ENCODE data around the gene CCDC18. TPM values are rescaled to one million over a fixed set of nuclear protein-coding genes. Genes with fewer than 3 reads are reported as not detected.
A peak's percentile ranks its signal among the peaks of the same experiment; 100 is the strongest.

The CCDC18 gene
- total RNA-seq, 5 donors from 2014 or later (not counting 1 experiment from before 2014, with no cell fraction given): 7.4 to 10.1 (median 8.8) TPM

DNA sequence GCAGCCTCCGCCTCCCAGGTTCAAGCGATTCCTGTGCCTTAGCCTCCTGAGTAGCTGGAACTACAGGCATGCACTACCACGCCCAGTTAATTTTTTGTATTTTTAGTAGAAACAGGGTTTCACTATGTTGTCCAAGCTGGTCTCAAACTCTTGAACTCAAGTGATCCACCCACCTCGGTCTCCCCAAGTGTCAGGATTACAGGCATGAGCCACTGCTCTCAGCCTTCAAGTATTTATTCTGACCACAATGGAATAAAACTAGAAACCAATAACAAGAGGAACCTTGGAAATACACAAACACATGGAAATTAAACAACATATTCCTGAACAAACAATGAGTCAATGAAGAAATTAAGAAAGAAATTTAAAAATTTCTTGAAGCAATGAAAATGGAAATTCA lies 132.5 kb downstream of the CCDC18 start:
- DNase-seq: no peak
- H3K9me3 ChIP-seq: no peaks in the 10 kb centered on the region
- Mint-ChIP-seq H3K36me3 (peaks cover 26% of the 10 kb centered on the region), H3K9me3 (no peaks in the 10 kb centered on the region), H3K27me3 (no peaks in the 10 kb centered on the region), H3K27ac (no peak overlapping the region), H3K4me1 (peaks cover 0 to 8% (median 0%) of the 10 kb centered on the region in 3 donors), H3K4me3 (no peak overlapping the region)
- no peaks in the 10 kb centered on the region for H3K27me3 ChIP-seq (replicated peaks in 1 of 2; ENCODE audit: control insufficient read depth in 2 of 2, extremely low read depth in 1 of 2, insufficient read depth in 2 of 2, low read length in 1 of 2)
- WGBS (ENCODE audit: insufficient coverage): 100% methylated on average over 3 of the region's 4 CpGs
- H3K36me3 ChIP-seq (ENCODE audit: control insufficient read depth in 2 of 2, extremely low read depth in 1 of 2, insufficient read depth in 1 of 2, low read length in 1 of 2): peaks cover 0 to 4% of the 10 kb centered on the region in 2 donors
- CTCF ChIA-PET: no interaction called here
- ATAC-seq (replicated peaks in 1 of 4): no peak
- H3K4me3 ChIP-seq (ENCODE audit: control insufficient read depth in 1 of 2, extremely low read depth in 1 of 2, low read length in 1 of 2): no peak overlapping the region
- H3K27ac ChIP-seq (ENCODE audit: low read length): no peak overlapping the region
- POLR2A ChIA-PET: no interaction called here
- H3K4me1 ChIP-seq (ENCODE audit: control insufficient read depth in 1 of 2, extremely low read depth in 1 of 2, insufficient read depth in 2 of 2, low read length in 2 of 2): no peaks in the 10 kb centered on the region

- H3K27me3 ChIP-seq (replicated peaks in 1 of 2; ENCODE audit: control insufficient read depth in 2 of 2, extremely low read depth in 1 of 2, insufficient read depth in 2 of 2, low read length in 1 of 2): no peaks in the 10 kb centered on the region
- H3K4me3 ChIP-seq (ENCODE audit: control insufficient read depth in 1 of 2, extremely low read depth in 1 of 2, low read length in 1 of 2): no peak overlapping the region
- H3K27me3 Mint-ChIP-seq: no peaks in the 10 kb centered on the region
- H3K27ac ChIP-seq (ENCODE audit: low read length): no peak overlapping the region
- no peak for ATAC-seq (replicated peaks in 1 of 4)
- no peak overlapping the region for H3K4me3 Mint-ChIP-seq
- DNase-seq: peak in 1 of 35 experiments; percentile 3
- H3K4me1 Mint-ChIP-seq: peaks cover 0 to 8% (median 0%) of the 10 kb centered on the region in 3 donors
- WGBS (ENCODE audit: insufficient coverage): 69% methylated on average over 2 of the region's 2 CpGs
- no peak overlapping the region for H3K27ac Mint-ChIP-seq
- POLR2A ChIA-PET: interaction anchor here in 1 of 2 donors (0.6 kb wide), 1 partner anchor 552 kb away, joined by 4 read pairs; no protein-coding TSS in a partner anchor
- peaks cover 22% of the 10 kb centered on the region for H3K36me3 Mint-ChIP-seq
- H3K36me3 ChIP-seq (ENCODE audit: control insufficient read depth in 2 of 2, extremely low read depth in 1 of 2, insufficient read depth in 1 of 2, low read length in 1 of 2): peaks cover 0 to 2% of the 10 kb centered on the region in 2 donors
- H3K9me3 ChIP-seq: no peaks in the 10 kb centered on the region
- no peaks in the 10 kb centered on the region for H3K9me3 Mint-ChIP-seq
- no peaks in the 10 kb centered on the region for H3K4me1 ChIP-seq (ENCODE audit: control insufficient read depth in 1 of 2, extremely low read depth in 1 of 2, insufficient read depth in 2 of 2, low read length in 2 of 2)
- CTCF ChIA-PET: interaction anchor here in 1 of 2 donors (0.6 kb wide), 1 partner anchor 13 kb away, joined by 3 read pairs; no protein-coding TSS in a partner anchor
Observed at GRCh38 chr1:93317207-93317606, 136.7 kb downstream of the CCDC18 start.

GRCh38 chr1:93317943-93318342 lies 137.4 kb downstream of the CCDC18 start:
- DNase-seq (no peak), ATAC-seq (replicated peaks in 1 of 4) (no peak)
- Histone ChIP-seq H3K27me3 (replicated peaks in 1 of 2; ENCODE audit: control insufficient read depth in 2 of 2, extremely low read depth in 1 of 2, insufficient read depth in 2 of 2, low read length in 1 of 2) (no peaks in the 10 kb centered on the region), H3K4me3 (ENCODE audit: control insufficient read depth in 1 of 2, extremely low read depth in 1 of 2, low read length in 1 of 2) (no peak overlapping the region), H3K4me1 (ENCODE audit: control insufficient read depth in 1 of 2, extremely low read depth in 1 of 2, insufficient read depth in 2 of 2, low read length in 2 of 2) (no peaks in the 10 kb centered on the region), H3K9me3 (no peaks in the 10 kb centered on the region), H3K27ac (ENCODE audit: low read length) (no peak overlapping the region), H3K36me3 (ENCODE audit: control insufficient read depth in 2 of 2, extremely low read depth in 1 of 2, insufficient read depth in 1 of 2, low read length in 1 of 2) (peaks cover 0 to 1% of the 10 kb centered on the region in 2 donors)
- H3K4me3 Mint-ChIP-seq: no peak overlapping the region
- ChIA-PET CTCF (interaction anchor here in 1 of 2 donors (0.5 kb wide), 1 partner anchor 18 kb away, joined by 3 read pairs; no protein-coding TSS in a partner anchor), POLR2A (interaction anchor here in 1 of 2 donors (0.6 kb wide), 1 partner anchor 551 kb away, joined by 4 read pairs; no protein-coding TSS in a partner anchor)
- H3K4me1 Mint-ChIP-seq: peaks cover 0 to 6% (median 0%) of the 10 kb centered on the region in 3 donors
- no peaks in the 10 kb centered on the region for H3K9me3 Mint-ChIP-seq
- no peak overlapping the region for H3K27ac Mint-ChIP-seq
- H3K36me3 Mint-ChIP-seq: peaks cover 19% of the 10 kb centered on the region
- H3K27me3 Mint-ChIP-seq: no peaks in the 10 kb centered on the region
- WGBS (ENCODE audit: insufficient coverage): 91% methylated on average over 1 of the region's 2 CpGs

DNA sequence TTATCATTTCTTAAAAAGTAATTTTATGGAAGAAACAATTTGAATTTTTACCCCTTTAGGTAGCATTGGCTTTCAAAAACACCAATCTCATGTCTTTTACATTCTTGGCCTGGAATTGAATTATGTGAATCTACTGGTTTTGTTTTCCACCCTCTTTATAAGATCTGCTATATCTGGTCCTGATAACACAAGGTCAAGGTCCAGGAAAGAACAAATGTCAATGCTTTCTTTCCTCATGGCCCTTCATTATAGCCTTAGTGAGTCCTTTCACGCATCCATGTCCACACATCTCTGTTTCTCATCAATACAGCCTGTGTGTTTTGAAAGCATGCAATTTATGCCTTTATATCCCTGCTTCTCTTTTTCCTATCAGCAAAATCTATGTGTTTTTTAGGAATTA lies 141.2 kb downstream of the CCDC18 start:
- H3K4me3 Mint-ChIP-seq: no peak overlapping the region
- H3K36me3 ChIP-seq (ENCODE audit: control insufficient read depth in 2 of 2, extremely low read depth in 1 of 2, insufficient read depth in 1 of 2, low read length in 1 of 2): no peaks in the 10 kb centered on the region
- H3K9me3 Mint-ChIP-seq: no peaks in the 10 kb centered on the region
- DNase-seq: no peak
- ChIA-PET CTCF (no interaction called here), POLR2A (no interaction called here)
- no peaks in the 10 kb centered on the region for H3K4me1 ChIP-seq (ENCODE audit: control insufficient read depth in 1 of 2, extremely low read depth in 1 of 2, insufficient read depth in 2 of 2, low read length in 2 of 2)
- no peak overlapping the region for H3K27ac ChIP-seq (ENCODE audit: low read length)
- no peak for ATAC-seq (replicated peaks in 1 of 4)
- peaks cover 11% of the 10 kb centered on the region for H3K36me3 Mint-ChIP-seq
- no peaks in the 10 kb centered on the region for H3K27me3 Mint-ChIP-seq
- no CpG with 5 or more reads among the region's 1 CpG for WGBS (ENCODE audit: insufficient coverage)
- no peak overlapping the region for H3K4me3 ChIP-seq (ENCODE audit: control insufficient read depth in 1 of 2, extremely low read depth in 1 of 2, low read length in 1 of 2)
- no peaks in the 10 kb centered on the region for H3K4me1 Mint-ChIP-seq
- no peaks in the 10 kb centered on the region for H3K9me3 ChIP-seq
- no peaks in the 10 kb centered on the region for H3K27me3 ChIP-seq (replicated peaks in 1 of 2; ENCODE audit: control insufficient read depth in 2 of 2, extremely low read depth in 1 of 2, insufficient read depth in 2 of 2, low read length in 1 of 2)
- H3K27ac Mint-ChIP-seq: no peak overlapping the region

GRCh38 chr1:93322349-93322748 lies 141.8 kb downstream of the CCDC18 start:
- Histone ChIP-seq H3K27ac (ENCODE audit: low read length) (no peak overlapping the region), H3K9me3 (no peaks in the 10 kb centered on the region), H3K4me1 (ENCODE audit: control insufficient read depth in 1 of 2, extremely low read depth in 1 of 2, insufficient read depth in 2 of 2, low read length in 2 of 2) (no peaks in the 10 kb centered on the region), H3K4me3 (ENCODE audit: control insufficient read depth in 1 of 2, extremely low read depth in 1 of 2, low read length in 1 of 2) (no peak overlapping the region), H3K27me3 (replicated peaks in 1 of 2; ENCODE audit: control insufficient read depth in 2 of 2, extremely low read depth in 1 of 2, insufficient read depth in 2 of 2, low read length in 1 of 2) (no peaks in the 10 kb centered on the region), H3K36me3 (ENCODE audit: control insufficient read depth in 2 of 2, extremely low read depth in 1 of 2, insufficient read depth in 1 of 2, low read length in 1 of 2) (no peaks in the 10 kb centered on the region)
- Mint-ChIP-seq H3K4me3 (no peak overlapping the region), H3K27ac (no peak overlapping the region), H3K36me3 (peaks cover 11% of the 10 kb centered on the region), H3K4me1 (no peaks in the 10 kb centered on the region), H3K9me3 (no peaks in the 10 kb centered on the region), H3K27me3 (no peaks in the 10 kb centered on the region)
- ATAC-seq (replicated peaks in 1 of 4) (no peak), DNase-seq (no peak)
- ChIA-PET POLR2A (no interaction called here), CTCF (interaction anchor here in 1 of 2 donors (0.9 kb wide), 1 partner anchor 17 kb away, joined by 3 read pairs; no protein-coding TSS in a partner anchor)
- no CpG with 5 or more reads among the region's 3 CpGs for WGBS (ENCODE audit: insufficient coverage)

DNA sequence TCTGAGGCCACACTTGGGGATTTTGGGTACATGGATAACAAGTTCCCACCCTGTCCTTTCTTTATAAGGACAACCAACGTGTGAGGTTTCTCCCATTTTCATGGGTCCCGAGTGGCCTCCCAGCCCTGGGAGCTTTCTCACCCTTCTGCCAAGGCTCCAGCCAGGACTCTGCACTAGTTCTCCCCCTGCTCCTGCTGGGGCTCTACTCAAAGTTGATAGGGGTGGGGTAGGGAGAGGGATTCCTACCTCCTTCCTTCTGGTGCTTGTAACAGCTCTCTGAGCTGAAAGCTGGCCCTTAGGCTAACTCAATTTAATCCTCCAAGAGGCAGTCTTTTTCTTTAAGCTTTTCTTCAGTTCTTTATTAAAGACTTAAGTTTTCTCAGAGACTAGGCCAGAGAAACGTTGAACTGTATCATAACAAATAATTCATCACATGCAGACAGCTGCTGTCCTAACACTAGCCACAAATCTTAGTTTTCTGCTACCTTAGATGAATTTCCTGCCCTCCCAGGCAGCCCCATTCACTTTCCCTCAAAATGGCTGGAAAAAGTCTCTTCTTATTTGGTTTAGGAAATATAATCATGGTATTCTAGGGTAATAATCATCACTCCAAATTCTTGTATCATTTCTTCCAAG lies 142.8 kb downstream of the CCDC18 start:
- Histone ChIP-seq H3K27me3 (replicated peaks in 1 of 2; ENCODE audit: control insufficient read depth in 2 of 2, extremely low read depth in 1 of 2, insufficient read depth in 2 of 2, low read length in 1 of 2) (no peaks in the 10 kb centered on the region), H3K9me3 (no peaks in the 10 kb centered on the region), H3K4me1 (ENCODE audit: control insufficient read depth in 1 of 2, extremely low read depth in 1 of 2, insufficient read depth in 2 of 2, low read length in 2 of 2) (no peaks in the 10 kb centered on the region), H3K27ac (ENCODE audit: low read length) (no peak overlapping the region), H3K4me3 (ENCODE audit: control insufficient read depth in 1 of 2, extremely low read depth in 1 of 2, low read length in 1 of 2) (no peak overlapping the region), H3K36me3 (ENCODE audit: control insufficient read depth in 2 of 2, extremely low read depth in 1 of 2, insufficient read depth in 1 of 2, low read length in 1 of 2) (no peaks in the 10 kb centered on the region)
- no peaks in the 10 kb centered on the region for H3K9me3 Mint-ChIP-seq
- ATAC-seq (replicated peaks in 1 of 4): no peak
- H3K4me1 Mint-ChIP-seq: no peaks in the 10 kb centered on the region
- no peak overlapping the region for H3K27ac Mint-ChIP-seq
- ChIA-PET CTCF (interaction anchor here (0.9 to 1.3 kb wide), 4 partner anchors 18 to 40 kb away, joined by 3 to 6 read pairs (median 4); no protein-coding TSS in a partner anchor), POLR2A (no interaction called here)
- H3K36me3 Mint-ChIP-seq: peaks cover 11% of the 10 kb centered on the region
- 63% methylated on average over 1 of the region's 3 CpGs for WGBS (ENCODE audit: insufficient coverage)
- no peak for DNase-seq
- H3K4me3 Mint-ChIP-seq: no peak overlapping the region
- H3K27me3 Mint-ChIP-seq: no peaks in the 10 kb centered on the region

Measured in T-cell (primary cell).